Epithelial cell of proximal tubule (primary cell): Measurements from ENCODE around the gene SERPINA1. TPM values are rescaled to one million over a fixed set of nuclear protein-coding genes. Genes with fewer than 3 reads are reported as not detected.
A peak's percentile ranks its signal among the peaks of the same experiment; 100 is the strongest.
"Not testable (repeated sequence)": the region's sequence is repeated elsewhere in the genome, so short reads cannot be mapped to it uniquely, and the experiment has no call there.

Experiments used
- DNase-seq: peaks from one replicate; pipeline ENCODE4 v3.0.0-alpha.2; 2011; ENCODE audit warnings: low read depth
- H3K4me3 ChIP-seq: 2 replicates; pipeline ENCODE4 v1.5.1; 2011; ENCODE audit warnings: low read depth, mild to moderate bottlenecking, low read length
- CTCF ChIP-seq: conservative IDR thresholded peaks from 2 replicates; pipeline ENCODE4 v1.5.1; 2012; ENCODE audit warnings: low read depth, mild to moderate bottlenecking, low read length
- total RNA-seq: library from RNA; depleted of rRNA; stranded (reverse); fragments of >200 nt; gene quantifications from 2 replicates; pipeline ENCODE4 v1.2.3, GENCODE V29; 2015

SERPINA1 gene
- total RNA-seq, 1 donor from 2014 or later: 15.3 TPM

DNA sequence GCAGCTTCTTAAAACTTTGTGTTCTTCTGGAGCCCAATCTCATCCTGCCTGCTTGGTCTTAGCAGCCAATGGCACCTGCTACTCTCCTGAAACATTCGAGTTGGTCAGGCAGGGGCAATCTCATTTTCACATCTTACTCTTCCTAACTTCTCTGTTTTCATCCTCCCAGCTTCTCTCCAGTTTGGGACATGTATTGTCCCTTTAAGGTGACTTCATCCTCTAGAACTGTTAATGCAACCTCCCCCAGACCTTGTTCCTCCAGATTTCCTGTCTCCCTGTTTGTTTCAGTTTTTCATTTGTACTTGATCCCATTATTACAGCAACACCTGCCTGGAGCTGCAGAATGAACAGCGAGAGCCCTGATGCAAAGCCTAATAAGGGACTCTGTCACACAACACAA is 32.9 kb upstream of the SERPINA1 start:
- no peak overlapping the region for H3K4me3 ChIP-seq
- DNase-seq: no peak
- no peak for TF ChIP-seq CTCF

DNA sequence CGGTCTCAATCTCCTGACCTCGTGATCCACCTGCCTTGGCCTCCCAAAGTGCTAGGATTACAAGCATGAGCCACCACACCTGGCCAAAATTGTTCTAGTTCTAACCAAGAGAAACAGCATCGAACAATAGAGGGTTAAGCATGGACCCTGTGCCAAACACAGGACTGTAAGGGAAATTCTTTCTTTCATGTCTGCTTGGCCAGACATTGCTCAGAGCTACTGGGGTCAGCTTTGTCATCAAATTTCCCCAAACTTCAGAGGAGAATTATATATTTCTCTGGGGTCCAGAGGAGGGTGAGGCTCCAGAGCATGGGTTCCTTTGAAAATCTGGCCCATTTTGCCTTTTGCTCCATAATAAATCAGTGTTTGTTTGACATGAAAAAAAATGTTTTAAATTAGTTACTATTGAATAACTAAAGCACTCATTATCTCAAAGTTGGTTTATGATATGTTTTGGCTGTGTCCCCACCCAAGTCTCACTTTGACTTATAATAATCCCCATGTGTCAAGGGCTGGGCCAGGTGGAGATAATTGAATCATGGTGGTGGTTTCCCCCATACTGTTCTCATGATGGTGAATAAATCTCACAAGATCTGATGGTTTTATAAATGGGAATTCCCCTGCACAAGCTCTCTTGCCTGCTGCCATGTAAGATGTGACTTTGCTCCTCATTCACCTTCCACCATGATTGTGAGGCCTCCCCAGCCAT is 29.2 kb upstream of the SERPINA1 start:
- H3K4me3 ChIP-seq, DNase-seq: not testable (repeated sequence)

DNA sequence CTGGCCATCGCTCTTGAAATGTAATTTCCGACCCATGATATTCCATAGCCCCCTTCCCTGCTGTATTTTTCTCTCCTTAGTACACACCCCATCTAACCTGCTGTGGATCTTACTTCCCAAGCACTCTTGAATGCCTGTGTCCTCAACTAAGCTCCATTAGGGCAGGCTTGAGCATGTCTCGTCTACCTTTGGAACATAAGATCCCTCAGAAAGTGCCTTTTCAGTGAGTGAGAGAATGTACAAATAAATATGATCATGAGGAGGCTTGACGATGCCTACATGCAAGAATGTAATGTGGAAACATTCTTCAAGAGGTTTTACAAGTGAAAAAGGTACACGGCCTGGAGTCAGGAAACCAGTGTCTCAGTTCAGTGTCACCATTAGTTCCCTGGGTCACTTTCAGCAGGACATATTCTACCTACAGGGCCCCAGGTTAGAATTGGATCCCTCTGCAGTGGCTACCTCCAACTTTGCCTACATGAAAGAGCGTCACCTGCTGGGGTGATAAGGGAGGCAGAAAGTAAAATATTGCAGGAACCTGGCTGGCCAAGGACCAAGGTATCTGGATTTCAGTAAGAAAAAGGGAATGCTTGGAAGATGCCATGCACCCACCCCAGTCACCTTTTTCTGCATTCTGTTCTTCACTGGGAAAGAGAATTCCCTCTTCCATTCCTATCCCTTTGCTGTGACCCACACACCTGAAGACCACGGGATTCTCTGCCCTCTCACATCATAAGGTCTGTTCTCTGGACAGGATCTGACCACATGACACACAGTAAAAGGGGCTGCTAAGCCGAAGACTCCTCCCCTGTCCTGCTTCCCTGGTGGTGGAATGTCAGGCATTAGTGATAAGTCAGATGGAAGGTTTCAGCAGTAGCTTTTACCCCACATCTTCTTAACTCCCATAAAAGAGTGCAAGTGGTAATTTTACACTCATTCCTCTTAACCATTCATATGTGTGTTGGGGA is 24.6 kb upstream of the SERPINA1 start:
- TF ChIP-seq CTCF: peak; percentile 80
- DNase-seq: no peak

GRCh38 chr14:94411638-94412037 is 23.2 kb upstream of the SERPINA1 start:
- H3K4me3 ChIP-seq: no peak overlapping the region
- no peak for TF ChIP-seq CTCF

More for the DNA sequence above, 24.6 kb upstream of the SERPINA1 start:
- no peak overlapping the region for H3K4me3 ChIP-seq

DNA sequence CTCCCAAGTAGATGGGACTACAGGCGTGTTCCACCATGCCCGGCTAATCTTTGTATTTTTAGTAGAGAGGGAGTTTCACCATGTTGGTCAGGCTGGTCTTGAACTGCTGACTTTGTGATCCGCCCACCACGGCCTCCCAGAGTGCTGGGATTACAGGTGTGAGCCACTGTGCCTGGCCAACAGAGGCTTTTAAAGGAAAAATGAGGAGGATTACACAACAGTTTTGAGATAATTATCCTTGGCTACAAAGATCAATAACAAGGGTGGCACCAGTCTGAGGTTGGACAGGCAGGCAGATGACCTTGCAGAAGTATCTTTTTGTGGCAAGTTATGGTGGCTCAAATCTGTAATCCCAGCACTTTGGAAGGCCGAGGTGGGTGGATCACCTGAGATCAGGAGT is 21.0 kb upstream of the SERPINA1 start:
- not testable (repeated sequence) for H3K4me3 ChIP-seq, DNase-seq

More at GRCh38 chr14:94411638-94412037, 23.2 kb upstream of the SERPINA1 start:
- no peak for DNase-seq

DNA sequence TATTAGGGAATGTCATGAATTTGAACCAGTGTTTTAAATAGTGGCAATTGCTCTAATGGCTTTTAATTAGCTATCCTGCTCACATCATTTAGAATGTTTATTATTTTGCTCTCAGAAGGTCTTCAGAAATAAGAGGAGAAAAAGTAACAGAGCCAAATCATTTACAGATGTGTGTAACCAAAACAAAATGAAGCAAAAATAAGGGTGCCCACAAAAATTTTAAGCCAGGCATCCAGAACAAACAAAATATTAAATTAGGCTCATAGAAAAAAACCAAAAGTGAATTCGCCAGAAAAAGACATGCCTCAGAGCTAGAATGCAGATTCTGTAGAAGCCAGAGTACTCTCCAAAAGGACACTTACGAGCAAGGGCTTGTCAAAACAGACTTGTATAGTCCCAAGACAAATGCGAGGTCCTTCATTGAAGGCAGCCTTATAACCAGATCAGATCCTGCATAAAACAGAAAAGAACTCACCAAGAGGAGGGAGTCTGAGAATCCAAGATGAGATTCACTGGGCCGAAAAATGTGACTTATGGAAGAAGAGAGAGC is 20.2 kb upstream of the SERPINA1 start:
- no peak for TF ChIP-seq CTCF
- DNase-seq: no peak
- no peak overlapping the region for H3K4me3 ChIP-seq

DNA sequence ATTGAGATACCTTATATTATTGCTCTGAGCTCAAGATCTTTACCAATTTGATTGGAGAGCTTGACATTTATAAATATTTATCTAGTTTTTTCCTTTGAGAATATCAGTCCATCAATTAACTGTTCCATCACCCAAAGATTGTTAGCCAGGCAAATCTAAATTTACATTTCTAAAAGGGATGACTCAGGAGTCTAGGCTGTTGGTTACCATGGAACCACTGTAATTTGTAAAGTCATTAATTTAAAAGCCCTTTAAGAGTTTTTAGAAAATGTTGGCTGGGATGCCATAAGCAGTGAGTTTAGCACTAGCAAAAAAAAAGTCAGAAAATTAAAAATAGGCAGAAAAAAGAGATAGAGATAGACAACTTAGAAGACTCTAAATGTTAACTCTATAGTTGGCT is 19.5 kb upstream of the SERPINA1 start:
- no peak for TF ChIP-seq CTCF
- no peak for DNase-seq

More for the DNA sequence above, 19.5 kb upstream of the SERPINA1 start:
- H3K4me3 ChIP-seq: no peak overlapping the region
